NB4 (cell line): ENCODE results near the gene HTRA3.

Experiments used
- DNase-seq: peaks from one replicate; pipeline ENCODE4 v3.0.0; 2010; ENCODE audit warnings: low read depth
- H3K4me3 ChIP-seq: one replicate; pipeline ENCODE4 v1.5.1; 2011; ENCODE audit warnings: mild to moderate bottlenecking, low read depth, low read length, moderate library complexity
- MYC ChIP-seq: IDR thresholded peaks from 2 replicates; pipeline ENCODE4 v1.6.1; 2011; ENCODE audit warnings: low read depth, low read length
- POLR2A ChIP-seq: IDR thresholded peaks from 2 replicates; pipeline ENCODE4 v1.6.1; 2011; ENCODE audit warnings: mild to moderate bottlenecking; ENCODE audit not compliant: insufficient read length; ENCODE audit errors: extremely low read depth
- TF ChIP-seq, protein P1 (sequence below): IDR thresholded peaks from 2 replicates; pipeline ENCODE4 v1.6.1; 2011; ENCODE audit warnings: low read depth, low read length
- TF ChIP-seq, protein P2 (sequence below): IDR thresholded peaks from one replicate; pipeline ENCODE4 v1.5.1; 2012; ENCODE audit warnings: low read depth, low read length

Gene HTRA3

DNA sequence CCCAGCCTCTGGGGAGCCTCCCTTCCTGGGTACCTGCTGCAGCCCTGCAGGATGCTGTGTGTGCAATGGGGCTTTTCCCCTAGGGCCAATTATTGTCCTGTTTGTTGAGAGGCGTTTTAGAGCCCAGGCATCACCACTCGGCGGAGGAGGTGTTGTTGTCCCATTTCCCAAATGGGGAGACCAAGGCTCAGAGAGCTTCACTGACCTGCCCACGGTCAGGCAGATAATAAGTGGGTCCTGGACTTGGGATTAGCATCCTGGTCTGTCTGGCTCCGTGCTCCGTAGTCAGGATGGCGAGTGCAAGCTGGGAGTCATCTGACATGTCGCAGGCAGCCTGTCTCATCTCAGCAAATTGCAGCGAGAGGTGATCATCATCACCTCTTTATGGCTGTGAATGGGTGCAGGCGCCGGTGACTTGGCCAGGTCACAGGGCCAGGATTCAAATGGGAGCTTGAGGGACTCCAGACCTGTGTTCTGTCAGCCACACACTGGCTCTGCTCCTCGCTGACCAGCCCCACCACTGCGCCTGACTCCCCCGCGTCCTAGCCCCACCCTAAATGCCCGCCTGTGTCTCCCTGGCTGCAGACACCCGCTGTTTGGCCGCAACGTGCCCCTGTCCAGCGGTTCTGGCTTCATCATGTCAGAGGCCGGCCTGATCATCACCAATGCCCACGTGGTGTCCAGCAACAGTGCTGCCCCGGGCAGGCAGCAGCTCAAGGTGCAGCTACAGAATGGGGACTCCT, 16.6 kb downstream of the HTRA3 start:
- DNase-seq = no peak
- H3K4me3 ChIP-seq = no peak overlapping the region
- TF ChIP-seq MYC = no peak
- TF ChIP-seq, protein P1, sequence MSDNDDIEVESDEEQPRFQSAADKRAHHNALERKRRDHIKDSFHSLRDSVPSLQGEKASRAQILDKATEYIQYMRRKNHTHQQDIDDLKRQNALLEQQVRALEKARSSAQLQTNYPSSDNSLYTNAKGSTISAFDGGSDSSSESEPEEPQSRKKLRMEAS = no peak
- no peak for TF ChIP-seq POLR2A
- TF ChIP-seq, protein P2, sequence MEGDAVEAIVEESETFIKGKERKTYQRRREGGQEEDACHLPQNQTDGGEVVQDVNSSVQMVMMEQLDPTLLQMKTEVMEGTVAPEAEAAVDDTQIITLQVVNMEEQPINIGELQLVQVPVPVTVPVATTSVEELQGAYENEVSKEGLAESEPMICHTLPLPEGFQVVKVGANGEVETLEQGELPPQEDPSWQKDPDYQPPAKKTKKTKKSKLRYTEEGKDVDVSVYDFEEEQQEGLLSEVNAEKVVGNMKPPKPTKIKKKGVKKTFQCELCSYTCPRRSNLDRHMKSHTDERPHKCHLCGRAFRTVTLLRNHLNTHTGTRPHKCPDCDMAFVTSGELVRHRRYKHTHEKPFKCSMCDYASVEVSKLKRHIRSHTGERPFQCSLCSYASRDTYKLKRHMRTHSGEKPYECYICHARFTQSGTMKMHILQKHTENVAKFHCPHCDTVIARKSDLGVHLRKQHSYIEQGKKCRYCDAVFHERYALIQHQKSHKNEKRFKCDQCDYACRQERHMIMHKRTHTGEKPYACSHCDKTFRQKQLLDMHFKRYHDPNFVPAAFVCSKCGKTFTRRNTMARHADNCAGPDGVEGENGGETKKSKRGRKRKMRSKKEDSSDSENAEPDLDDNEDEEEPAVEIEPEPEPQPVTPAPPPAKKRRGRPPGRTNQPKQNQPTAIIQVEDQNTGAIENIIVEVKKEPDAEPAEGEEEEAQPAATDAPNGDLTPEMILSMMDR = no peak

DNA sequence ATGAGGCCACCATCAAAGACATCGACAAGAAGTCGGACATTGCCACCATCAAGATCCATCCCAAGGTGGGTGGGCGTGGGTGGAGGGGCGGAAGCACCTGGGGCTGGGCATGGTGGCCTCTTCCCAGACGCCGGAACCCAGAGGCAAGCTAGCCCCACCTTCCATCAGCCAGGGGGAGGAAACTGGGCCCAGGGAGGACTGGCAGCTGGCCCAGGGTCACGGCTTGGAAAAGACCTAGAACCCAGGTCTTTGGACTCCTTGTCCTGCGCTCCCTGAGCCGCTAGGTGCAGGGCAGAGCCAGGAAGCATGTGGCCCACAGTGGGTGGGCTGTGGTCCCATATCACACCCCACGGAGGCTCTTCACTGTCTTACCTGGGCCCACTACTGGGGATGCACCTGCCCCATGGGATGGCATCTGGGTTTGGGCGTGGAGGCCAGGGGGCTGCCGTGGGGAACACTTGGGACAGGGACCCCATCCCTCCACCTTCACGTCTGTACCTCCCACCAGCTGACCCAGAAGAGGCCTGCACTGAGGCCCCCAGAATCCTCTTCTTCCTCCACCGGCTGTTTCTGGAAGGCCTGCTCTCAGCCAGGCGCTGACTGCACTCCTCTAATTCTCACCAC, 17.3 kb downstream of the HTRA3 start:
- TF ChIP-seq, protein P1 = no peak
- TF ChIP-seq MYC = no peak
- TF ChIP-seq, protein P2 = no peak
- TF ChIP-seq POLR2A = no peak
- DNase-seq = no peak
- H3K4me3 ChIP-seq = no peak overlapping the region

DNA sequence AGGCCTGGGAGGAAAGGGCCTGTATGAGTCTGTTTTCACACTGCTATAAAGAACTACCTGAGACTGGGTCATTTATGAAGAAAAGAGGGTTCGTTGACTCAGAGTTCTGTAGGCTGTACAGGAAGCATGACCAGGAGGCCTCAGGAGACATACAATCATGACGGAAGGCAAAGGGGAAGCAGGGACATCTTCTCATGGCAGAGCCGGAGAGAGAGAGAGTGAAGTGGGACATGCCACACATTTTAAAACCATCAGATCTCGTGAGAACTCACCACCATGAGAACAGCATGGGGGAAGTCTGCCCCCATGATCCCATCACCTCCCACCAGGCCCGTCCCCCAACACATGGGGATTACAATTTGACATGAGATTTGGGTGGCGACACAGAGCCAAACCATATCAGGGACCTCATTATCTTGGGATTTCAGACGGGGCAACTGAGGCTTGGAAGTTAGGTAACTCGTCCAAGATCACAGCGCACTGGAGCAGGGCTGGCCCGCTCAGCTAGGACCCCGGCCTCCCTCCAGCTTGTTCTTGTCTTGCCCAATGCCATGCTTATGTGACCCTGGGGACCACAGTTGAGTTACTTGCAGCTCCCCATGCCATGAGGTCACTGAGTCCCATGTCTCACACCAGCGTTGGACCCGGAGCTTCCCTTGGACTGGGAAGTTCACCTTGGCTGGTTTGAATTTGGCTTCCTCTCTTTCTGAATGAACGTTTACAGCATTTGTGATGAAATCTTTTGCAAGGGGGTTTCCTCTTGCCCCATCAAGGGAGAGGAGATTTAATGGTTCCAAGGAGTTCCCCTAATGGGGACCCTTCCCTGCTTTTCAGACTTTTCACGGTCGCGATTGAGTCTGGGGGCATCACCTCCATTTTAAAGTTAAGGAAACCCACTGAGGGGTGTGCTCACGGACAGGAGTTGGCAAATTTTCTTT, 18.1 kb downstream of the HTRA3 start:
- TF ChIP-seq, protein P2 = no peak
- TF ChIP-seq, protein P1 = no peak
- TF ChIP-seq POLR2A = no peak
- TF ChIP-seq MYC = no peak
- DNase-seq = peak; percentile 88
- H3K4me3 ChIP-seq = no peak overlapping the region

DNA sequence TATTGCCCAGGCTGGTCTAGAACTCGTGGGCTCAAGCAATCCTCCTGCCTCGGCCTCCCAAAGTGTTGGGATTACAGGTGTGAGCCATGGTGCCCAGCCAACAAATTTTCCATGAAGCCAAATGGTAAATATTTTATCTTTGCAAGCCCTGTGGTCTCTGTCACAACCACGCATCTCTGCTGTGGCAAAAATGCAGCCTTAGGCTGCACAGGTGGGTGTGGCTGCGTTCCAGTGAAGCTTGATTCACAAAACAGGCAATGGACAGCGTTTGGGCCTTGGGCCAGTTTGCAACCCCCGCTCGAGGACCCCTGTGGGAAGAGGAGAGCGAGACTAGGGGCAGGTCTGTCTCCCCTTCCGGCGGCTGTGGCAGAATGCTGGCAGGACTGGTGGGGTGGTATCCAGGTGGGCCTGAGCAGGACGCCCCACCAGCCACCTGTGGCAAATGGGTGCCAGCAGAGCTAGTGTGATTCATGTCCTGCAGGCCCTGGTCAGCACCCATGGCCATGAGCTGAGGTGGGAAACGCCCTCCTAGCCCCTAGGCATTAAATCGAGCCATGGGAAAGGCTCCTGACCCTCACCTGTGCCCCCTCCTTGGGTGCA, 19.7 kb downstream of the HTRA3 start:
- no peak overlapping the region for H3K4me3 ChIP-seq
- no peak for DNase-seq
- no peak for TF ChIP-seq MYC
- TF ChIP-seq, protein P1 = no peak
- TF ChIP-seq POLR2A = no peak
- TF ChIP-seq, protein P2 = no peak

- TF ChIP-seq, protein P2 = no peak
- no peak for TF ChIP-seq MYC
- TF ChIP-seq, protein P1 = no peak
- TF ChIP-seq POLR2A = no peak
- peak; percentile 57 for DNase-seq
These were observed 20.6 kb downstream of the HTRA3 start for GRCh38 chr4:8289956-8290700.

More at GRCh38 chr4:8289956-8290700, 20.6 kb downstream of the HTRA3 start:
- H3K4me3 ChIP-seq = no peak overlapping the region
